Measurements from ENCODE around the gene ADAM23.
A peak's percentile ranks its signal among the peaks of the same experiment; 100 is the strongest.

ADAM23 gene

DNA sequence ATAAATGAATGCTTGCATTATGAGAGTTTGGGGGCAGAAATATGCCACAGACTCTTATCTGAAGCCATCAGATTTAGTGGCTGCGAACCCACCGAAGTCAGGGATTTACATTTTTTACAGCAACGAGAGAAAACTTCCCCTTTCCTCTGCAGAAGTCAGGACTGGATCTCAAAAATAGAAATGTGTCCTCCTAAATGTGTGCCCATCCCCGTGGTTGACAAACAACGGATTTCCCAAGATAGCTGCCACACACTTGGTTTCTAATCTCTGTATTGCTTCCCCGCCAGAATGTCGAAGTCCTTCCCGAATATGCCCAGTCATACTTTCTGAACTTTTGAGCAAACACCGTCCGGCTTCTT lies 879 bp upstream of the ADAM23 start:
- DNase-seq (ENCODE audit: low read depth), result no peak
- peak overlapping the region; percentile 49 for H3K4me3 ChIP-seq (ENCODE audit: low read depth, low read length)
- TF ChIP-seq, protein P1, sequence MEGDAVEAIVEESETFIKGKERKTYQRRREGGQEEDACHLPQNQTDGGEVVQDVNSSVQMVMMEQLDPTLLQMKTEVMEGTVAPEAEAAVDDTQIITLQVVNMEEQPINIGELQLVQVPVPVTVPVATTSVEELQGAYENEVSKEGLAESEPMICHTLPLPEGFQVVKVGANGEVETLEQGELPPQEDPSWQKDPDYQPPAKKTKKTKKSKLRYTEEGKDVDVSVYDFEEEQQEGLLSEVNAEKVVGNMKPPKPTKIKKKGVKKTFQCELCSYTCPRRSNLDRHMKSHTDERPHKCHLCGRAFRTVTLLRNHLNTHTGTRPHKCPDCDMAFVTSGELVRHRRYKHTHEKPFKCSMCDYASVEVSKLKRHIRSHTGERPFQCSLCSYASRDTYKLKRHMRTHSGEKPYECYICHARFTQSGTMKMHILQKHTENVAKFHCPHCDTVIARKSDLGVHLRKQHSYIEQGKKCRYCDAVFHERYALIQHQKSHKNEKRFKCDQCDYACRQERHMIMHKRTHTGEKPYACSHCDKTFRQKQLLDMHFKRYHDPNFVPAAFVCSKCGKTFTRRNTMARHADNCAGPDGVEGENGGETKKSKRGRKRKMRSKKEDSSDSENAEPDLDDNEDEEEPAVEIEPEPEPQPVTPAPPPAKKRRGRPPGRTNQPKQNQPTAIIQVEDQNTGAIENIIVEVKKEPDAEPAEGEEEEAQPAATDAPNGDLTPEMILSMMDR (IDR thresholded peaks at IDR 0.05; ENCODE audit: low read depth, low read length, missing control alignments), result no peak
- in situ Hi-C loops (cut with HindIII; ENCODE audit: low sequenced_read_pairs), result no loop called here

DNA sequence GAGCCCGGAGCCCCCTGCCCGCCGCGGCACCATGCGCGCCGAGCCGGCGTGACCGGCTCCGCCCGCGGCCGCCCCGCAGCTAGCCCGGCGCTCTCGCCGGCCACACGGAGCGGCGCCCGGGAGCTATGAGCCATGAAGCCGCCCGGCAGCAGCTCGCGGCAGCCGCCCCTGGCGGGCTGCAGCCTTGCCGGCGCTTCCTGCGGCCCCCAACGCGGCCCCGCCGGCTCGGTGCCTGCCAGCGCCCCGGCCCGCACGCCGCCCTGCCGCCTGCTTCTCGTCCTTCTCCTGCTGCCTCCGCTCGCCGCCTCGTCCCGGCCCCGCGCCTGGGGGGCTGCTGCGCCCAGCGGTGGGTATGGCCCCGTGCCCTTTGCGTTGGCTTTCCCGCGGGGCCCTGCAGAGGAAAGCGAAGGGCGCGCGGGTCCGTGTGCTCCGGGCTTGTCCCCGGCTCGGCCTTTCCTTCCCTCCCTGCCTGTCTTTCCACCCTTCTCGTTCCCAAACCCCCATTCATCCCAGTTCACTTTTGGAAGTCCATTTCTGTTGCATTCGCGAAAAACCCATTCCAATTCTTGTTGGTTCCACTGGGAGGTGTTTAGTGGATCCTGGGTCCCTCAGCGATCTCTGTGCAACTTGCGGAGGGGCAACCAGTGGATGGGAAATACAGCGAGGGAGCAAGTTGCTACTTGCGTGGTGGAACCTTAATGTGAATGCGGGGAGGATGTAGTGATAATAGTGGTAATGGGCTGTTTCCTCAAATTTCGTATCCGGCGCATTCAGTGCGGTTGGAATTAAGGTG lies 599 bp downstream of the ADAM23 start:
- in situ Hi-C loops (cut with HindIII; ENCODE audit: low sequenced_read_pairs), result no loop called here
- DNase-seq (ENCODE audit: low read depth), result no peak
- TF ChIP-seq, protein P1 (IDR thresholded peaks at IDR 0.05; ENCODE audit: low read depth, low read length, missing control alignments), result no peak
- peak overlapping the region; percentile 49 for H3K4me3 ChIP-seq (ENCODE audit: low read depth, low read length)

DNA sequence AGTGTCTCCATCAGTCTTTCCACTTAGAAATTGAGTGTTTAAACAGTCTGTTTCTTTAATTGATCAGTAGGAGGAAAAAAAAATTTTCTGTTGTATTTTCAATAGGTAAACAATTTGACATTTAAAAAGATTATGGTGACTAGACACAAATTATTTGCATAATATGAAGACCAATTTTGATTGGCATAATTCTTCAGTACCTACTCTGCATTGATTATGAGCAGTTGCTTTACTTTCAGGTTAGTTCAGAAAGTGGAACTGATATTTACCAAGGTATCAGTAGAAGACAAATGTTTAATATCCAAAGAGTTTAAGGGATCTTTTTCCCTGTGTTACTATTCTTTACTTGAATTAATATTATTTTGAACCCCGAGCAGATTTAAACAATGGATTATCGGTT lies 2.6 kb downstream of the ADAM23 start:
- no peak for DNase-seq (ENCODE audit: low read depth)
- TF ChIP-seq, protein P1 (IDR thresholded peaks at IDR 0.05; ENCODE audit: low read depth, low read length, missing control alignments), result no peak
- in situ Hi-C loops (cut with HindIII; ENCODE audit: low sequenced_read_pairs), result no loop called here
- H3K4me3 ChIP-seq (ENCODE audit: low read depth, low read length), result no peak overlapping the region

DNA sequence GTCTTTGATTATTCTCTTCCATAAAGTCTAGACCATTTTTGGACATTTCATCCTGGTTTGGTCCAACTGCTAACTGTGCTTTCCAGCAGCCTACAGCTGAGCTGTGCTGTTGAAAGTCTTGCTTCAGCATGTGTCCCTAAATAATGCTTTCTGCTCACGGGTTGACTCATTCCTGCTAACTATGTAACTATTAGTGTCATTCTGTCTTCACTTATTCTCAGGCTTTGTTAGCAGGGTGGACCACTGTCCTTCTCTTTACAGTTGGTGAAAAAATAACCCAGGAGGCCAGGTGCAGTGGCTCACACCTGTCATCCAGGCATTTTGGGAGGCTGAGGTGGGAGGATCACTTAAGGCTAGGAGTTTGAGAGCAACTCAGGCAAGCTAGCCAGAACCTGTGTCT lies 8.9 kb downstream of the ADAM23 start:
- in situ Hi-C loops (cut with HindIII; ENCODE audit: low sequenced_read_pairs), result no loop called here
- DNase-seq (ENCODE audit: low read depth), result no peak
- no peak overlapping the region for H3K4me3 ChIP-seq (ENCODE audit: low read depth, low read length)
- TF ChIP-seq, protein P1 (IDR thresholded peaks at IDR 0.05; ENCODE audit: low read depth, low read length, missing control alignments), result no peak

DNA sequence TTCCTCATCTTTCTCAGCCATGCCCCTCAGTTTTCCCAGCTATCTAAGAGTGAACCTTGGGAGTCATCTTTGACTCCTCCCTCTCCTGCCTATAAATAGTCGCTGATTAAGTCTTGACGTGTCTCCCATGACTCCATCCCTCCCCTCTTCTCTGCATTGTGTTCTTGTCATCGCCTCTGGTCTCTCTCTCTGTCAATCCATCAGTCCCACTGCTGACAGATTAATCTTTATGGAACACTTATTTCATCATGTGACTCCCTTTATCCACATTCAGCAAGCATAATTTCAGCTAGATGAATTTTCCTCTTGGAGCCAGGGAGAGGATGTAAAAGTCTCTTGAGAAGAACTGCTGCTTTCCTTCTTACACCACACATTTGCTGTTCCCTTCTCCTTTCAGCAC lies 9.4 kb downstream of the ADAM23 start:
- TF ChIP-seq, protein P1 (IDR thresholded peaks at IDR 0.05; ENCODE audit: low read depth, low read length, missing control alignments), result no peak
- no peak for DNase-seq (ENCODE audit: low read depth)
- no peak overlapping the region for H3K4me3 ChIP-seq (ENCODE audit: low read depth, low read length)
- in situ Hi-C loops (cut with HindIII; ENCODE audit: low sequenced_read_pairs), result no loop called here

DNA sequence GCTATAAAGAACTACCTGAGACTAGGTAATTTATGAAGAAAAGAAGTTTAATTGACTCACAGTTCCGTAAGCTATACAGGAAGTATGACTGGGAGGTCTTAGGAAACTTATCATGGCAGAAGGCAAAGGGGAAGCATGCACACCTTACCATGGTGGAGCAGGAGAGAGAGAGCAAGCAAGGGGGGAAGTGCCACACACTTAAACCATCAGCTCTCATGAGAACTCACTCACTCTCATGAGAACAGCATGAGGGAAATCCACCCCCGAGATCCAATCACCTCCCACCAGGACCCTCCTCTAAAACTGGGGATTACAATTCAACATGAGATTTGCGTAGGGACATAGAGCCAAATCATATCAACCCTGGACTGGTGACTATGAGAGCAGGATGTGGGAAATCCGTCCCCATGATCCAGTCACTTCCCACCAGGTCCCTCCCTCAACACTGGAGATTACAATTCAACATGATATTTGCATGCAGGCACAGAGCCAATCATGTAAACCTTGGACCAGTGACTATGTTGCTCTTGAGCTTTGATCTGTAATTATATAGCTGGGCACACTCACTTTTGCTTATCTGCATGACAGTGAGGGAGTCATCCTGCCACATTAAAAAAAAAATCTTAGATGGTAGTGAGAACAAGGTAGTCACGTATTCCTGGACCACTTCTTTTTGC lies 12.9 kb downstream of the ADAM23 start:
- TF ChIP-seq, protein P1 (IDR thresholded peaks at IDR 0.05; ENCODE audit: low read depth, low read length, missing control alignments), result no peak
- in situ Hi-C loops (cut with HindIII; ENCODE audit: low sequenced_read_pairs), result no loop called here
- DNase-seq (ENCODE audit: low read depth), result no peak
- no peak overlapping the region for H3K4me3 ChIP-seq (ENCODE audit: low read depth, low read length)

All from astrocyte of the cerebellum (primary cell).